ENCODE measurements around the gene KLF7. TPM values are rescaled to one million over a fixed set of nuclear protein-coding genes. Genes with fewer than 3 reads are reported as not detected.

KLF7 gene
- total RNA-seq, 1 experiment from 2014 or later = 17.1 TPM

DNA sequence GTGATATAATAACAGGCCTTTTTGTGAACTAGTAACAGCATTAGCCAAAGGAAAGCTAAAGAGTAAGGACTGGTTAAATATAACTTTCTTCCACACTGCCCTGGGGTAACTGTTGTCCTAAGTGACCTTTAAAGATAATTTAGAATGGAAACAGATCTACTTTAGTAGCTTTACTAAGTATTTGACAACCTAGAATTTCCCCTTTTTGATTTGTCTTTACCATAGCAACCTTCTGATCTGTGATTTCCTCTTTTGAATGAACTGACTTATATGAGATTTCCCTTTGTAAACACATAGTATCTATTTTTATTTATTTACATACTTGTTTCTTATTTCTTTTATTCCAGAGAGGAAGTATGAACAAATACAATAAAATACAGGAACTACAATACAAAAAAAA, 10.5 kb upstream of the KLF7 start:
- no peak for DNase-seq (ENCODE audit: low read depth, low spot score)
- Histone ChIP-seq H3K36me3 (ENCODE audit: control insufficient read depth, insufficient read depth, low read length) (no peaks in the 10 kb centered on the region), H3K27me3 (ENCODE audit: control insufficient read depth, insufficient read depth, low read length) (no peaks in the 10 kb centered on the region), H3K27ac (ENCODE audit: low read length) (no peak overlapping the region), H3K9me3 (ENCODE audit: control insufficient read depth, insufficient read depth, low read depth, low read length) (no peaks in the 10 kb centered on the region), H3K4me3 (ENCODE audit: low read depth in 2 of 2, low read length in 2 of 2) (no peak overlapping the region), H3K4me1 (ENCODE audit: control insufficient read depth, insufficient read depth, low read length) (no peaks in the 10 kb centered on the region)
- TF ChIP-seq, protein P1, sequence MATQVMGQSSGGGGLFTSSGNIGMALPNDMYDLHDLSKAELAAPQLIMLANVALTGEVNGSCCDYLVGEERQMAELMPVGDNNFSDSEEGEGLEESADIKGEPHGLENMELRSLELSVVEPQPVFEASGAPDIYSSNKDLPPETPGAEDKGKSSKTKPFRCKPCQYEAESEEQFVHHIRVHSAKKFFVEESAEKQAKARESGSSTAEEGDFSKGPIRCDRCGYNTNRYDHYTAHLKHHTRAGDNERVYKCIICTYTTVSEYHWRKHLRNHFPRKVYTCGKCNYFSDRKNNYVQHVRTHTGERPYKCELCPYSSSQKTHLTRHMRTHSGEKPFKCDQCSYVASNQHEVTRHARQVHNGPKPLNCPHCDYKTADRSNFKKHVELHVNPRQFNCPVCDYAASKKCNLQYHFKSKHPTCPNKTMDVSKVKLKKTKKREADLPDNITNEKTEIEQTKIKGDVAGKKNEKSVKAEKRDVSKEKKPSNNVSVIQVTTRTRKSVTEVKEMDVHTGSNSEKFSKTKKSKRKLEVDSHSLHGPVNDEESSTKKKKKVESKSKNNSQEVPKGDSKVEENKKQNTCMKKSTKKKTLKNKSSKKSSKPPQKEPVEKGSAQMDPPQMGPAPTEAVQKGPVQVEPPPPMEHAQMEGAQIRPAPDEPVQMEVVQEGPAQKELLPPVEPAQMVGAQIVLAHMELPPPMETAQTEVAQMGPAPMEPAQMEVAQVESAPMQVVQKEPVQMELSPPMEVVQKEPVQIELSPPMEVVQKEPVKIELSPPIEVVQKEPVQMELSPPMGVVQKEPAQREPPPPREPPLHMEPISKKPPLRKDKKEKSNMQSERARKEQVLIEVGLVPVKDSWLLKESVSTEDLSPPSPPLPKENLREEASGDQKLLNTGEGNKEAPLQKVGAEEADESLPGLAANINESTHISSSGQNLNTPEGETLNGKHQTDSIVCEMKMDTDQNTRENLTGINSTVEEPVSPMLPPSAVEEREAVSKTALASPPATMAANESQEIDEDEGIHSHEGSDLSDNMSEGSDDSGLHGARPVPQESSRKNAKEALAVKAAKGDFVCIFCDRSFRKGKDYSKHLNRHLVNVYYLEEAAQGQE (IDR thresholded peaks at IDR 0.05; ENCODE audit: insufficient read depth in 1 of 2, low read depth in 2 of 2, low read length in 1 of 2) = no peak
- ChIA-PET CTCF (no interaction called here), POLR2A (no interaction called here)
- intact Hi-C loops (cut with micrococcal nuclease; ENCODE audit: unreplicated experiment) (no loop called here), in situ Hi-C loops (cut with HindIII; ENCODE audit: low pct_unique_long_range_greater_than_20kb, low sequenced_read_pairs) (no loop called here)
- no TSS peak for BruUV-seq (replicated peaks)
- ATAC-seq = no peak

DNA sequence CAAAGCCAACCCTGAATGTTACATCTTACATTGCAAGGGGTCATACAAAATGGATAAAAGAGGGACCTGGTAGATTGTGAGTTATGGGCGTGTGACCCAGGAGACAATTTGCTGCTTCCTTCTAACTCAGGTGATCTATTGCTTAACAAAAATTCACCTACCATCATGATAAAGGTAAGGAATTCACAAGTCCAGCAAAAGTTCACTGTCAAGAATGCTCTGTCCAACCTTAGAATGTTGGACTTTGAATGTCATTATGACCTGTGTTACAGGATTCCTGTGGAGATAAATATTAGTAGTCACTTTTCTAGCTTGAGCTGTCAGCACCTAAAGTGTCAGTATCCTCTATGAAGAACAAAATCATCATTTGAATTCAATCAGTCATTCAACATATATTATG, 7.9 kb upstream of the KLF7 start:
- no peak overlapping the region for H3K4me3 ChIP-seq (ENCODE audit: low read depth in 2 of 2, low read length in 2 of 2)
- intact Hi-C loops (cut with micrococcal nuclease; ENCODE audit: unreplicated experiment) = no loop called here
- no TSS peak for BruUV-seq (replicated peaks)
- no peaks in the 10 kb centered on the region for H3K4me1 ChIP-seq (ENCODE audit: control insufficient read depth, insufficient read depth, low read length)
- in situ Hi-C loops (cut with HindIII; ENCODE audit: low pct_unique_long_range_greater_than_20kb, low sequenced_read_pairs) = no loop called here
- ChIA-PET CTCF (no interaction called here), POLR2A (no interaction called here)
- DNase-seq (ENCODE audit: low read depth, low spot score) (no peak), ATAC-seq (no peak)
- H3K27me3 ChIP-seq (ENCODE audit: control insufficient read depth, insufficient read depth, low read length) = no peaks in the 10 kb centered on the region
- no peaks in the 10 kb centered on the region for H3K36me3 ChIP-seq (ENCODE audit: control insufficient read depth, insufficient read depth, low read length)
- H3K27ac ChIP-seq (ENCODE audit: low read length) = no peak overlapping the region
- TF ChIP-seq, protein P2, sequence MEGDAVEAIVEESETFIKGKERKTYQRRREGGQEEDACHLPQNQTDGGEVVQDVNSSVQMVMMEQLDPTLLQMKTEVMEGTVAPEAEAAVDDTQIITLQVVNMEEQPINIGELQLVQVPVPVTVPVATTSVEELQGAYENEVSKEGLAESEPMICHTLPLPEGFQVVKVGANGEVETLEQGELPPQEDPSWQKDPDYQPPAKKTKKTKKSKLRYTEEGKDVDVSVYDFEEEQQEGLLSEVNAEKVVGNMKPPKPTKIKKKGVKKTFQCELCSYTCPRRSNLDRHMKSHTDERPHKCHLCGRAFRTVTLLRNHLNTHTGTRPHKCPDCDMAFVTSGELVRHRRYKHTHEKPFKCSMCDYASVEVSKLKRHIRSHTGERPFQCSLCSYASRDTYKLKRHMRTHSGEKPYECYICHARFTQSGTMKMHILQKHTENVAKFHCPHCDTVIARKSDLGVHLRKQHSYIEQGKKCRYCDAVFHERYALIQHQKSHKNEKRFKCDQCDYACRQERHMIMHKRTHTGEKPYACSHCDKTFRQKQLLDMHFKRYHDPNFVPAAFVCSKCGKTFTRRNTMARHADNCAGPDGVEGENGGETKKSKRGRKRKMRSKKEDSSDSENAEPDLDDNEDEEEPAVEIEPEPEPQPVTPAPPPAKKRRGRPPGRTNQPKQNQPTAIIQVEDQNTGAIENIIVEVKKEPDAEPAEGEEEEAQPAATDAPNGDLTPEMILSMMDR (IDR thresholded peaks at IDR 0.05) = no peak
- TF ChIP-seq TCF7L2 (IDR thresholded peaks at IDR 0.05; ENCODE audit: low read depth, low read length) = no peak
- TF ChIP-seq SIN3A (IDR thresholded peaks at IDR 0.05; ENCODE audit: borderline replicate concordance, insufficient read depth, low read depth, low read length) = no peak
- TF ChIP-seq POLR2AphosphoS5 (IDR thresholded peaks at IDR 0.05; ENCODE audit: low read depth, low read length) = no peak
- TF ChIP-seq, protein P1 (IDR thresholded peaks at IDR 0.05; ENCODE audit: insufficient read depth in 1 of 2, low read depth in 2 of 2, low read length in 1 of 2) = no peak
- no peaks in the 10 kb centered on the region for H3K9me3 ChIP-seq (ENCODE audit: control insufficient read depth, insufficient read depth, low read depth, low read length)
